Heart left ventricle (tissue), 13 donors: ENCODE results near the gene NOP9.

Source experiments
- CTCF ChIP-seq, 12 donors: fragments of 200-600 bp; sonication (generic) in 4 of 12; IDR thresholded peaks; one replicate each; pipeline versions ENCODE4 v1.5.0 to v1.8.0; 2018 to 2022; ENCODE audit warnings: antibody characterized with exemption in 12 of 12, mild to moderate bottlenecking in 5 of 12
- POLR2A ChIP-seq, 2 donors: fragments of 450-650 bp; IDR thresholded peaks; one replicate each; pipeline ENCODE4 v1.6.1; 2017; ENCODE audit warnings: antibody characterized with exemption in 2 of 2, mild to moderate bottlenecking in 2 of 2, moderate library complexity in 2 of 2
- donor health status: ischemic (EF 13 %, LVEDD 7.1; RV severe dilation, severe dysfunction).
- donor health status: DM: no; HTN: yes; CAD: no.
- donor health status: DM: no; HTN: no; CAD: no.
- donor health status: ischemic (EF 25% LVEDD 6.9; RV normal size, moderate dysfunction).
- donor health status: ischemic (EF 25% LVEDD 5.7; RV mildly dilated, moderate dysfunction).
- donor health status: ischemic (EF 35%, LVEDD 5.7; RV mildly dilated, moderate dysfunction).
- donor health status: nonischemic (EF 11% LVEDD 7.7; RV severe dilation, severe dysfunction).
- donor health status: DM: yes; HTN: yes; CAD: no.
- donor health status: PGD.
- donor health status: ischemic (EF 29% LVEDD 5.4; RV normal size, mild dysfunction).
- donor health status: nonischemic (EF 23%, LVEDD 6.1; RV moderate dilation, normal function).

GRCh38 chr14:24254630-24255392, 44.8 kb upstream of the NOP9 start:
- TF ChIP-seq CTCF (IDR thresholded peaks at IDR 0.05) (no peak), POLR2A (IDR thresholded peaks at IDR 0.05) (no peak)
